Measurements from ENCODE around the gene ST6GALNAC3.

DNA sequence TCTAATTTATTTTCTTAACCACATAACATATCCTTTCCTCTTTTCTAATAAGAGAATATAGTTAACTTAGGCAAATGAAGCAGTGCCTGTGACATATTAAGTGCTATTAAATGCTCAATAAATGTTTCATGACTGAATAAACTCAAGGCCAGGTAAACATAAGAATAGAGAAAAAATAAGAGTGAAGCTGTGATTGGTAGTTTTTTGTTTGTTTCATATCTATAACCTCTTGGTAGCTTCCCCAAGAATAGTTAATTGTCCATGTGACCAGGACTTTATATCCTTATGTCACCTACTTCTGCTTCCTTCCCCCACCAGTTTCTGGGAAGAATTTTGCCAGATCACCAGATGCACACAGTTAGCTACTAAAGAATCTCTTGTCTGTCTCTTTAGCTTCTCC, 497.7 kb downstream of the ST6GALNAC3 start:
- TF ChIP-seq EZH2 (IDR thresholded peaks at IDR 0.05; ENCODE audit: low read length): no peak
- TF ChIP-seq, protein P1, sequence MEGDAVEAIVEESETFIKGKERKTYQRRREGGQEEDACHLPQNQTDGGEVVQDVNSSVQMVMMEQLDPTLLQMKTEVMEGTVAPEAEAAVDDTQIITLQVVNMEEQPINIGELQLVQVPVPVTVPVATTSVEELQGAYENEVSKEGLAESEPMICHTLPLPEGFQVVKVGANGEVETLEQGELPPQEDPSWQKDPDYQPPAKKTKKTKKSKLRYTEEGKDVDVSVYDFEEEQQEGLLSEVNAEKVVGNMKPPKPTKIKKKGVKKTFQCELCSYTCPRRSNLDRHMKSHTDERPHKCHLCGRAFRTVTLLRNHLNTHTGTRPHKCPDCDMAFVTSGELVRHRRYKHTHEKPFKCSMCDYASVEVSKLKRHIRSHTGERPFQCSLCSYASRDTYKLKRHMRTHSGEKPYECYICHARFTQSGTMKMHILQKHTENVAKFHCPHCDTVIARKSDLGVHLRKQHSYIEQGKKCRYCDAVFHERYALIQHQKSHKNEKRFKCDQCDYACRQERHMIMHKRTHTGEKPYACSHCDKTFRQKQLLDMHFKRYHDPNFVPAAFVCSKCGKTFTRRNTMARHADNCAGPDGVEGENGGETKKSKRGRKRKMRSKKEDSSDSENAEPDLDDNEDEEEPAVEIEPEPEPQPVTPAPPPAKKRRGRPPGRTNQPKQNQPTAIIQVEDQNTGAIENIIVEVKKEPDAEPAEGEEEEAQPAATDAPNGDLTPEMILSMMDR (optimal IDR thresholded peaks at IDR 0.05 in 1 of 3, IDR thresholded peaks at IDR 0.05 in 1 of 3, conservative IDR thresholded peaks at IDR 0.05 in 1 of 3; ENCODE audit: extremely low read depth in 1 of 3, insufficient read depth in 2 of 3, low read length in 3 of 3): no peak

Measured in keratinocyte (primary cell).